Measurements from ENCODE around the gene CAD.
"Not testable (repeated sequence)": the region's sequence is repeated elsewhere in the genome, so short reads cannot be mapped to it uniquely, and the experiment has no call there.

The CAD gene

GRCh38 chr2:27258051-27258450 lies 40.9 kb downstream of the CAD start:
- DNase-seq = no peak

- DNase-seq = no peak
Measured at GRCh38 chr2:27261241-27261925, 44.2 kb downstream of the CAD start.

GRCh38 chr2:27261926-27262298 lies 44.7 kb downstream of the CAD start:
- no peak for DNase-seq

GRCh38 chr2:27262379-27263286 lies 45.5 kb downstream of the CAD start, which contains the start of gene SLC30A3:
Gene SLC30A3, minus strand, starts transcription at chr2:27263047. Its CDS starts 141 bp downstream, at chr2:27262906.
- peak in 1 of 14 donors; percentile 8 for DNase-seq

GRCh38 chr2:27263287-27264252 lies 46.4 kb downstream of the CAD start:
- no peak for DNase-seq

GRCh38 chr2:27264253-27264752 lies 47.1 kb downstream of the CAD start:
- DNase-seq = no peak

GRCh38 chr2:27264753-27265535 lies 47.8 kb downstream of the CAD start:
- DNase-seq = peak in 4 of 14 donors; percentile 4 to 18 (median 4)

GRCh38 chr2:27265536-27265870 lies 48.3 kb downstream of the CAD start:
- no peak for DNase-seq

GRCh38 chr2:27268296-27268695 lies 51.1 kb downstream of the CAD start:
- not testable (repeated sequence) for DNase-seq

GRCh38 chr2:27270131-27270530 lies 53.0 kb downstream of the CAD start:
- DNase-seq = no peak

GRCh38 chr2:27270670-27271069 lies 53.5 kb downstream of the CAD start:
- DNase-seq = no peak

- no peak for DNase-seq
Measured at GRCh38 chr2:27271631-27272340, 54.6 kb downstream of the CAD start.

GRCh38 chr2:27272537-27273522 lies 55.7 kb downstream of the CAD start:
- DNase-seq = not testable (repeated sequence)

- no peak for DNase-seq
Measured at GRCh38 chr2:27275211-27276150, 58.3 kb downstream of the CAD start, which contains the start of gene DNAJC5G. Gene DNAJC5G, plus strand, starts transcription at chr2:27275433. Its CDS starts 1,296 bp downstream, at chr2:27276729.

GRCh38 chr2:27278010-27278409 lies 60.8 kb downstream of the CAD start:
- no peak for DNase-seq

- no peak for DNase-seq
Measured at GRCh38 chr2:27280826-27281225, 63.7 kb downstream of the CAD start.

GRCh38 chr2:27281442-27281841 lies 64.3 kb downstream of the CAD start:
- no peak for DNase-seq

- no peak for DNase-seq
Measured at GRCh38 chr2:27281855-27282559, 64.8 kb downstream of the CAD start, which contains the start of gene TRIM54. Gene TRIM54, plus strand, starts transcription at chr2:27282429. Its CDS starts 303 bp downstream, at chr2:27282732.

All from C1 segment of cervical spinal cord (tissue), 14 donors.